Activated T-helper 1 cell treated with anti-CD3 and anti-CD28 coated beads, Interleukin-2, amount 50 U/mL, for 16 hours (primary cell): ENCODE data around the gene GAGE12C.
"Not testable (repeated sequence)": the region's sequence is repeated elsewhere in the genome, so short reads cannot be mapped to it uniquely, and the experiment has no call there.

Source experiments
- DNase-seq, 2 donors: peaks; one replicate each; pipeline ENCODE4 v3.0.0-alpha.2; 2020; ENCODE audit warnings: low read depth in 1 of 2, low spot score in 1 of 2

GAGE12C gene, protein sequence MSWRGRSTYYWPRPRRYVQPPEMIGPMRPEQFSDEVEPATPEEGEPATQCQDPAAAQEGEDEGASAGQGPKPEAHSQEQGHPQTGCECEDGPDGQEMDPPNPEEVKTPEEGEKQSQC

DNA sequence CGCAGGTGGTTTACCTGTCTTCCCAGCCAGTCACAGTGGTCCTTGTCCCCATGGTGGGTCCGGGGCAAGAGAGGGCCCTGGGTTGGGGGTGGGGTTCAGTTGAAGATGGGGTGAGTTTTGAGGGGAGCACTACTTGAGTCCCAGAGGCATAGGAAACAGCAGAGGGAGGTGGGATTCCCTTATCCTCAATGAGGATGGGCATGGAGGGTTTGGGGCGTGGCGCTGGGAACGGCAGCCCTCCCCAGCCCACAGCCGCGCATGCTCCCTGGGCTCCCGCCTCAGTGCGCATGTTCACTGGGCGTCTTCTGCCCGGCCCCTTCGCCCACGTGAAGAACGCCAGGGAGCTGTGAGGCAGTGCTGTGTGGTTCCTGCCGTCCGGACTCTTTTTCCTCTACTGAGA lies at the start of gene GAGE12C:
Gene GAGE12C (plus strand): TSS at position 301 of the 400 bp plus-strand sequence. CDS start 1,155 bp downstream, outside the sequence.
- not testable (repeated sequence) for DNase-seq

DNA sequence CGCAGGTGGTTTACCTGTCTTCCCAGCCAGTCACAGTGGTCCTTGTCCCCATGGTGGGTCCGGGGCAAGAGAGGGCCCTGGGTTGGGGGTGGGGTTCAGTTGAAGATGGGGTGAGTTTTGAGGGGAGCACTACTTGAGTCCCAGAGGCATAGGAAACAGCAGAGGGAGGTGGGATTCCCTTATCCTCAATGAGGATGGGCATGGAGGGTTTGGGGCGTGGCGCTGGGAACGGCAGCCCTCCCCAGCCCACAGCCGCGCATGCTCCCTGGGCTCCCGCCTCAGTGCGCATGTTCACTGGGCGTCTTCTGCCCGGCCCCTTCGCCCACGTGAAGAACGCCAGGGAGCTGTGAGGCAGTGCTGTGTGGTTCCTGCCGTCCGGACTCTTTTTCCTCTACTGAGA lies 9.5 kb downstream of the GAGE12C start, which contains the start of gene GAGE12D:
Gene GAGE12D (plus strand): TSS at position 301 of the 400 bp plus-strand sequence. CDS start 1,155 bp downstream, outside the sequence.
- DNase-seq = not testable (repeated sequence)

DNA sequence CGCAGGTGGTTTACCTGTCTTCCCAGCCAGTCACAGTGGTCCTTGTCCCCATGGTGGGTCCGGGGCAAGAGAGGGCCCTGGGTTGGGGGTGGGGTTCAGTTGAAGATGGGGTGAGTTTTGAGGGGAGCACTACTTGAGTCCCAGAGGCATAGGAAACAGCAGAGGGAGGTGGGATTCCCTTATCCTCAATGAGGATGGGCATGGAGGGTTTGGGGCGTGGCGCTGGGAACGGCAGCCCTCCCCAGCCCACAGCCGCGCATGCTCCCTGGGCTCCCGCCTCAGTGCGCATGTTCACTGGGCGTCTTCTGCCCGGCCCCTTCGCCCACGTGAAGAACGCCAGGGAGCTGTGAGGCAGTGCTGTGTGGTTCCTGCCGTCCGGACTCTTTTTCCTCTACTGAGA lies 19.0 kb downstream of the GAGE12C start, which contains the start of gene GAGE12E:
Gene GAGE12E (plus strand): TSS at position 301 of the 400 bp plus-strand sequence. CDS start 1,155 bp downstream, outside the sequence.
- DNase-seq = not testable (repeated sequence)

- not testable (repeated sequence) for DNase-seq
Measured at GRCh38 chrX:49560542-49560941, 28.6 kb downstream of the GAGE12C start, which contains the start of gene GAGE12F. TSS of gene GAGE12F (plus strand) at chrX:49560842. CDS start at chrX:49561997, 1,155 bp downstream.

DNA sequence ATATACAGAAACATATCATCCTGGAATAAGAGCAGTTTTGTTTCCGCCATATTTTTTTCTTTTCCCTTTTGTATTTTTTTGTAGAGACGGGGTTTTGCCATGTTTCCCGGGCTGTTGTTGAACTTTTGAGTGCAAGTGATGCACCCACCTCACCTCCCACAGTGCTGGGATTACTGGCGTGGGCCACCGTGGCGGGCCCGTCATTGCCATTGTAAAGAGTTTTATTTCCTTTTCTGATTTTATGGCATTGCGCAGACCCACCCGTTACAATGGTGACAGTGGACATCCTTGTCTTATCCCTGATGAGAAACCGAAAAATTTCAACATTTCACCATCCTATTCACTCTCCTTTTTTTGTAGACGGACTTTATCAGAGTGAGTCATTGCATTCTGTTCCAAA lies 36.8 kb downstream of the GAGE12C start:
- not testable (repeated sequence) for DNase-seq

GRCh38 chrX:49569152-49569551 lies 37.2 kb downstream of the GAGE12C start:
- DNase-seq = not testable (repeated sequence)

DNA sequence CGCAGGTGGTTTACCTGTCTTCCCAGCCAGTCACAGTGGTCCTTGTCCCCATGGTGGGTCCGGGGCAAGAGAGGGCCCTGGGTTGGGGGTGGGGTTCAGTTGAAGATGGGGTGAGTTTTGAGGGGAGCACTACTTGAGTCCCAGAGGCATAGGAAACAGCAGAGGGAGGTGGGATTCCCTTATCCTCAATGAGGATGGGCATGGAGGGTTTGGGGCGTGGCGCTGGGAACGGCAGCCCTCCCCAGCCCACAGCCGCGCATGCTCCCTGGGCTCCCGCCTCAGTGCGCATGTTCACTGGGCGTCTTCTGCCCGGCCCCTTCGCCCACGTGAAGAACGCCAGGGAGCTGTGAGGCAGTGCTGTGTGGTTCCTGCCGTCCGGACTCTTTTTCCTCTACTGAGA lies 38.1 kb downstream of the GAGE12C start, which contains the start of gene GAGE12G:
Gene GAGE12G (plus strand): TSS at position 301 of the 400 bp plus-strand sequence. CDS start 1,155 bp downstream, outside the sequence.
- DNase-seq = not testable (repeated sequence)

DNA sequence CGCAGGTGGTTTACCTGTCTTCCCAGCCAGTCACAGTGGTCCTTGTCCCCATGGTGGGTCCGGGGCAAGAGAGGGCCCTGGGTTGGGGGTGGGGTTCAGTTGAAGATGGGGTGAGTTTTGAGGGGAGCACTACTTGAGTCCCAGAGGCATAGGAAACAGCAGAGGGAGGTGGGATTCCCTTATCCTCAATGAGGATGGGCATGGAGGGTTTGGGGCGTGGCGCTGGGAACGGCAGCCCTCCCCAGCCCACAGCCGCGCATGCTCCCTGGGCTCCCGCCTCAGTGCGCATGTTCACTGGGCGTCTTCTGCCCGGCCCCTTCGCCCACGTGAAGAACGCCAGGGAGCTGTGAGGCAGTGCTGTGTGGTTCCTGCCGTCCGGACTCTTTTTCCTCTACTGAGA lies 47.7 kb downstream of the GAGE12C start, which contains the start of gene GAGE12H:
Gene GAGE12H (plus strand): TSS at position 301 of the 400 bp plus-strand sequence. CDS start 1,155 bp downstream, outside the sequence.
- DNase-seq = not testable (repeated sequence)
